ENCODE measurements around the gene ADGRV1. TPM values are rescaled to one million over a fixed set of nuclear protein-coding genes. Genes with fewer than 3 reads are reported as not detected.
A peak's percentile ranks its signal among the peaks of the same experiment; 100 is the strongest.

Gene ADGRV1
- total and polyA plus RNA-seq, 9 of the 15 experiments (the other 6 are each of a cell fraction or from before 2014, with no cell fraction given): 21.7 to 156 (median 58.2) TPM

- ATAC-seq (no peak), DNase-seq (ENCODE audit: extremely low read depth in 1 of 4, low spot score in 3 of 4) (no peak), FAIRE-seq (no peak)
- in situ Hi-C loops (cut with MboI): no loop called here
- no TSS peak for BruUV-seq (replicated peaks)
- H3K9me3 ChIP-seq (replicated peaks; ENCODE audit: control insufficient read depth, insufficient read depth, low read depth, low read length): 0 out of 2 replicates have a peak, but pooled peaks cover 4% of the 10 kb centered on the region
- no peak overlapping the region for H3K9ac ChIP-seq (ENCODE audit: insufficient read depth in 1 of 2, low read depth in 2 of 2, low read length in 2 of 2)
- H3K27me3 ChIP-seq (ENCODE audit: control insufficient read depth in 2 of 2, insufficient read depth in 2 of 2, low read length in 2 of 2): no peaks in the 10 kb centered on the region
- intact Hi-C loops (cut with micrococcal nuclease): no loop called here
- TF ChIP-seq SUPT5H (IDR thresholded peaks at IDR 0.05) (peak; percentile 48; the same call in 1 of the 2 replicates), POLR2B (IDR thresholded peaks at IDR 0.05; ENCODE audit: low read depth, partially characterized antibody) (peak; percentile 35), NFATC3 (IDR thresholded peaks at IDR 0.05) (no peak), ZNF124 (CRISPR knock-in tag; IDR thresholded peaks at IDR 0.05) (no peak), POLR2A (conservative IDR thresholded peaks at IDR 0.05) (0 out of 2 replicates have a peak, but pooled peaks have one; percentile 45)
- TF ChIP-seq, protein P1, sequence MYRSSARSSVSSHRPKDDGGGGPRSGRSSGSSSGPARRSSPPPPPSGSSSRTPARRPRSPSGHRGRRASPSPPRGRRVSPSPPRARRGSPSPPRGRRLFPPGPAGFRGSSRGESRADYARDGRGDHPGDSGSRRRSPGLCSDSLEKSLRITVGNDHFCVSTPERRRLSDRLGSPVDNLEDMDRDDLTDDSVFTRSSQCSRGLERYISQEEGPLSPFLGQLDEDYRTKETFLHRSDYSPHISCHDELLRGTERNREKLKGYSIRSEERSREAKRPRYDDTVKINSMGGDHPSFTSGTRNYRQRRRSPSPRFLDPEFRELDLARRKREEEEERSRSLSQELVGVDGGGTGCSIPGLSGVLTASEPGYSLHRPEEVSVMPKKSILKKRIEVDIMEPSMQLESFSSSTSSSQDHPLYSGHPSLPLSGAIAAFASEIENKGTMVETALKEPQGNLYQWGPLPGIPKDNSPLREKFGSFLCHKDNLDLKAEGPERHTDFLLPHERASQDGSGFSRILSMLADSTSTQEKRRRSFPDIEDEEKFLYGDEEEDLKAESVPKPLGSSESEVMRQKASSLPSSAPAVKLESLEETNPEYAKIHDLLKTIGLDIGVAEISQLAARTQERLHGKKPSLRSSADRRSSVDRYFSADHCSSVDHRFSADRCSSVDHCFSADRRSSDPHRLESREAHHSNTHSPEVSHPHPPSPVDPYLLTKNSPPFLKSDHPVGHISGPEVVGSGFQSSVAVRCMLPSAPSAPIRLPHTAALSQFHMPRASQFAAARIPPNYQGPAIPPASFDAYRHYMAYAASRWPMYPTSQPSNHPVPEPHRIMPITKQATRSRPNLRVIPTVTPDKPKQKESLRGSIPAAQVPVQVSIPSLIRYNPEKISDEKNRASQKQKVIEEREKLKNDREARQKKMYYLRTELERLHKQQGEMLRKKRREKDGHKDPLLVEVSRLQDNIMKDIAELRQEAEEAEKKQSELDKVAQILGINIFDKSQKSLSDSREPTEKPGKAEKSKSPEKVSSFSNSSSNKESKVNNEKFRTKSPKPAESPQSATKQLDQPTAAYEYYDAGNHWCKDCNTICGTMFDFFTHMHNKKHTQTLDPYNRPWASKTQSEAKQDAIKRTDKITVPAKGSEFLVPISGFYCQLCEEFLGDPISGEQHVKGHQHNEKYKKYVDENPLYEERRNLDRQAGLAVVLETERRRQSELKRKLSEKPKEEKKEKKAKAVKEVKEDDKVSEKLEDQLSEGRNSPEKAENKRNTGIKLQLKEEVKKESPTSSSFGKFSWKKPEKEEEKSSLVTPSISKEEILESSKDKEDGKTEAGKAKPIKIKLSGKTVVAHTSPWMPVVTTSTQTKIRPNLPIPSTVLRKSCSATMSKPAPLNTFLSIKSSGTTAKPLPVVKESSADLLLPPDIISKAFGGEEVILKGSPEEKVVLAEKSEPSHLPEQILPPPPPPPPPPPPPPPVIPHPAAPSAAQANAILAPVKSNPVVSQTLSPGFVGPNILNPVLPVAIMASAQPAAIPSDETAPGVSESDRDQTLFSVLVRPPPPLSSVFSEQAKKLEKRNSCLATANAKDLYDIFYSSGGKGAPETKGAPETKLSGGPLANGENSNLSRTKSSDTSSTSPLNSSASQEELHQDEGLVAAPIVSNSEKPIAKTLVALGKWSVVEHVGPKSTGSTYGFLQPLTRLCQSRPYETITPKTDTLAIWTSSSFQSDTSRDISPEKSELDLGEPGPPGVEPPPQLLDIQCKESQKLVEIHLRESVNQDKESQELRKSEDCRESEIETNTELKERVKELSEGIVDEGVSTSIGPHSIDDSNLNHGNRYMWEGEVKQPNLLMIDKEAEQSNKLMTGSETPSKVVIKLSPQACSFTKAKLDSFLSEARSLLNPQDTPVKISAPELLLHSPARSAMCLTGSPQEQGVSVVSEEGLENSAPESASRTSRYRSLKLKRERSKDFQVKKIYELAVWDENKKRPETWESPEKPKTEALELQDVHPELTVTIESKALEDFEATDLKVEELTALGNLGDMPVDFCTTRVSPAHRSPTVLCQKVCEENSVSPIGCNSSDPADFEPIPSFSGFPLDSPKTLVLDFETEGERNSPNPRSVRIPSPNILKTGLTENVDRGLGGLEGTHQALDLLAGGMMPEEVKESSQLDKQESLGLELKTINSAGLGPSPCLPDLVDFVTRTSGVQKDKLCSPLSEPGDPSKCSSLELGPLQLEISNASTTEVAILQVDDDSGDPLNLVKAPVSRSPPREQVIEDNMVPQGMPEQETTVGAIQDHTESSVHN (IDR thresholded peaks at IDR 0.05; ENCODE audit: borderline replicate concordance in 1 of 2, low read depth in 1 of 2): no peak
- no peaks in the 10 kb centered on the region for H4K20me1 ChIP-seq (replicated peaks; ENCODE audit: control insufficient read depth, insufficient read depth, low read length)
- H3K4me2 ChIP-seq (ENCODE audit: insufficient read depth, low read length): no peak overlapping the region
- WGBS (ENCODE audit: insufficient coverage, low coverage, missing lambda C conversion rate): 67% methylated on average over 4 of the region's 4 CpGs
- no peaks in the 10 kb centered on the region for H3K79me2 ChIP-seq (ENCODE audit: control insufficient read depth, insufficient read depth, low read length)
- POLR2A ChIA-PET: no interaction called here
- CTCF ChIA-PET (ENCODE audit: low intra/inter-chr PET ratio): no interaction called here
- no peaks in the 10 kb centered on the region for H3K4me1 ChIP-seq (replicated peaks in 1 of 2; ENCODE audit: control insufficient read depth in 2 of 2, insufficient read depth in 2 of 2, low read length in 2 of 2)
- H3K9me1 ChIP-seq (ENCODE audit: control insufficient read depth, insufficient read depth, low read length): no peaks in the 10 kb centered on the region
- H2AFZ ChIP-seq (ENCODE audit: low read depth, low read length): no peak overlapping the region
- no peak overlapping the region for H3K27ac ChIP-seq (ENCODE audit: extremely low read depth, low read depth, low read length)
- peaks cover 75% of the 10 kb centered on the region for H3K36me3 ChIP-seq (ENCODE audit: control insufficient read depth, insufficient read depth, low read length)
- no peak overlapping the region for H3K4me3 ChIP-seq
These were observed 228.2 kb downstream of the ADGRV1 start for GRCh38 chr5:90786756-90787155.

All from K562 (cell line).